Dermis blood vessel endothelial cell (primary cell): ENCODE measurements around the gene TCIRG1. TPM values are rescaled to one million over a fixed set of nuclear protein-coding genes. Genes with fewer than 3 reads are reported as not detected.

ENCODE experiments used
- DNase-seq: peaks from one replicate; pipeline ENCODE4 v3.0.0; 2010
- total RNA-seq: library from RNA; depleted of rRNA; stranded (reverse); fragments of >200 nt; gene quantifications from 2 replicates; pipeline ENCODE4 v1.2.3, GENCODE V29; 2014

Gene TCIRG1
- total RNA-seq, 1 donor from 2014 or later, result 110 TPM

DNA sequence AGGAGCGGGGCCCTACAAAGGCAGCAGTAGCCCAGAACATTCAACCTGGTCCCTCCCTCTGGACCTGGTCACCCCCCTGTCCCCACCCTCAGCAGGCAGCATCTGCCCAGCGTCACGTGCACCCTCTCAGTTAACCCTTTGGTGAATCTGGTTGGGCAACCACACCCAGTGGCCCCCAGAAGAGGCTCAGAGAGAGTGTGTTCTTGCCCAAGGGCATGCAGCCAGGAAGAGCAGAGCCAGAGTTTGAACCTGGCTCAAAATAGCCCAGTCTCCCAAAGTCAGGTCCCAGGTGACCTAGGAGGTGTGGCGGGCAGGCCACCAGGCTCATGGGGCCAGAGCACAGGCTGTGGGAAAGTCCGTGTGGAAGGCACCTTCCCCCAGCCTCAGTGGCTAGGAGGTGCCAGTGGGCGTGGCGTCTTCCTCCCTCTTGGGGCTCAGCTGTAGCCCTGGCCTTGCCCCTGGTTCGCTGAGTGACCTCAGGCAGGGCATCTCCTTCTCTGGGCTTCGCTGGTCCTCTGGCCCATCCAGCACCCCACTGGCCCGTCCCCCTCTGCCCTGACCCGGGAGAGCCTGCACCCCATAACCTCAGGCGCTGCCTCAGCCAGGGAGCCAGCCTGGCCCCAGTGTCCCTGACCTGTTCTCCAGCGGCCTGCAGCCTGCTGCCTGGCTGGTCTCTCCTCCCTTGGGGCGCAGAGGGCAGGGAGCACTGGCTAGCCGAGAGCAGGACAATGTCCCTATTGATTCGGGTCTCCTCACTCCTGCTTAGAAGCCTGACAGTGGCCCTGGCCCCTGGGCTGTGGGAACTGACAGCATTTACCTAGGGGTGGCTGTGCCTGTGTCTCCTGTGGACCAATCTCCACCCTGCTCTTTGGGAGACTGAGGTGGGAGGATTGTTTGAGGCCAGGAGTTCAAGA lies 21.7 kb upstream of the TCIRG1 start:
- no peak for DNase-seq

DNA sequence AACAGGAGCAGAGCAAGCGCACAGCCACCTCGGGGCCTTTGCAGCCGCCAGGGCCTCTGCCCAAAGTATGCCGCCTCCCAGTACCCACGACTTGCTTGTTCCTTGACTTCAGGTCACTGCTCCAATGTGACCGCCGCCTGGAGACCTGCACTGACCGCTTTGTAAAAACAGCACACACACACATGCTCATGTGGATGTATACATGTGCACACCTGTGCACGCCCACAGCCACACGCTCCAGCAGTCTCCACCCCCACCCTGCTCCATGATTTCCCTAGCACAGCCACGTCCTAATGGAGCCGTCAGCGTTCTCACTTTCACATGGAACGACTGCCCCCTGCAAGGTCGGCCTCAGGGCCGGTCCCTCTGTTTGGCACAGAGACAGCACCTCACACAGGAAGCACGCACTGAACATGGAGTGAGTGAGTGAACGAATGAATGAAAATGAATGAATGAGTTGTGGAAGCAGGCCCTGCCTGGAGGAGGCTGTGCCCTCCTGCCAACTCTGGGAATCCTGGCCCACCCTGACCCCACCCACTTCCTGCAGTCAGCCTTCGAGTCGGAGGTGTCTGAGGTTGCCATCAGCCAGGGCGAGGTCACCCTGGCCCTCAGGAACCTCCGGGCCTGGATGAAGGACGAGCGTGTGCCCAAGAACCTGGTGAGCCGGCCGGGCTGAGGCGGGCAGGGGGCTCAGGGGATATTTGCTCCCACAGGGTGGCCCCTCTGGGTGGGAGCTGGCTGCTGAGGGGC lies 20.7 kb upstream of the TCIRG1 start:
- no peak for DNase-seq

DNA sequence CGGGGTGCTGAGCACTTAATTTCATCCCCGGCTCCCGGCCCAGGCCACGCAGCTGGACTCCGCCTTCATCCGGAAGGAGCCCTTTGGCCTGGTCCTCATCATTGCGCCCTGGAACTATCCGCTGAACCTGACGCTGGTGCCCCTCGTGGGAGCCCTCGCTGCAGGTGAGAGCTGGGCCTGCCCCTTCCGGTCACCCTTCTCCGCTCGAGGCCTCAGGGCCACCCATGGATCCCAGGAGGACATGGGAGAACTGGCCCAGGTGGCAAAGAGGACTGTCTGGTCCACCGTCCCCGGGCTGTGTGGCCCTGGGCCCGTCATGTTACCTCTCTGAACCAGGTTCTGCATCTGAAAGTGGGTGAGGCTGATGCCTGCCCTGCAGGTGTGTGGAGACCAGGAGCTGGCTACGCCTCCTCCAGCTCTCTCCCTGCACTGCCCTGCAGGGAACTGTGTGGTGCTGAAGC lies 20.1 kb upstream of the TCIRG1 start:
- DNase-seq, result no peak

DNA sequence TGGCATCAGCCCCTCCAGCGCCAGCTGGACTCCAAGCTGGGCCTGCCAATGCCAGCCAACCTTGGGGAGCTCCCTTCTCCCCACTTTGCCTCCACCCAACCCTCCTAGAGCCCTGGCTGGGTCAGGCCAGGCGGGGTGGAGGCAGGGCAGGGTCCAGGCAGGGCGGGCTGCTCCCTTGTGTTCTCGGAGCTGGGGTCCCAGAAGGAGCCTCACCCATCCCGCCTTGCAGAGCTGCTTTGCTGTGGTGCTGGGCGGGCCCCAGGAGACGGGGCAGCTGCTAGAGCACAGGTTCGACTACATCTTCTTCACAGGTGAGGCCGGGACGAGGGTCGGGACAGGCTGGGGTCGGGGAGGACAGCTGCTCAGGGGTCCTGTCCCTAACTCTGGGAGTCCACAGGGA lies 19.3 kb upstream of the TCIRG1 start:
- no peak for DNase-seq

DNA sequence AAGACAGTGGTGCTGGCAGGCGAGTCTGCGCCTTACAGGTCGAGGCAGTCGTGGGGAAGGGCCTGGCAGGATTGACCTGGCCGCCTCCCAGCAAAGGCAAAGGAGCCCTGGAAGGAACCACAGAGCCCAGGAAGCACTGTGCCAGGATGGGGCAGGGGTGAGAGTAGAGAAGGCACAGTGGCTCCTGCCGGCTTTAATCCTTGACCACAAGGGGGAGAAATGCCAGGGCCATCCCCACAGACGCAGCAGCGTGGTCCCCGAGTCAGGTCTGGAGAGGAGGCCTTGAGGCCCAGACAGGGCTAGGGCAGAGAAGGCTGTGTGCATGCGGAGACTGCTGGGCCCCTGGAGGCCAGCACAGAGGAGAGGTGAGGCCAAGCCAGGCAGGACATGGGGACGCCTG lies 18.2 kb upstream of the TCIRG1 start:
- DNase-seq, result peak; percentile 62

DNA sequence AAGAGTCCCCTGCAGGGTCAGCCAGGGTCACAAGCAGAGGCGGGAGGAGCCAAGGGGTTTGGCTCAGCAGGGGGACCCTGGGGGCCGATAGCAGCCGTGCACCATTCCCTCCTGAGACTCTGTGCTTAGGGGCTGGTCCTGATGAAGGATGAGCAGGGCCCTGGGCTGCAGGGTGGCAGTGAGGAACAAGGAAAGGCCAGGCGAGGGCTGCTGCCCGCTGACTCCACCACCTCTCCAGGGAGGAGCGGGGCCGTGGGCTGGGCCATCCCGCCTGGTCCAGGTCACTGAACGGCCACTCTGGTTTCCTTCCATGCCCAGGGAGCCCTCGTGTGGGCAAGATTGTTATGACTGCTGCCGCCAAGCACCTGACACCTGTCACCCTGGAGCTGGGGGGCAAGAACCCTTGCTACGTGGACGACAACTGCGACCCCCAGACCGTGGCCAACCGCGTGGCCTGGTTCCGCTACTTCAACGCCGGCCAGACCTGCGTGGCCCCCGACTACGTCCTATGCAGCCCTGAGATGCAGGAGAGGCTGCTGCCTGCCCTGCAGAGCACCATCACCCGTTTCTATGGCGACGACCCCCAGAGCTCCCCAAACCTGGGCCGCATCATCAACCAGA lies 17.5 kb upstream of the TCIRG1 start:
- peak; percentile 45 for DNase-seq

DNA sequence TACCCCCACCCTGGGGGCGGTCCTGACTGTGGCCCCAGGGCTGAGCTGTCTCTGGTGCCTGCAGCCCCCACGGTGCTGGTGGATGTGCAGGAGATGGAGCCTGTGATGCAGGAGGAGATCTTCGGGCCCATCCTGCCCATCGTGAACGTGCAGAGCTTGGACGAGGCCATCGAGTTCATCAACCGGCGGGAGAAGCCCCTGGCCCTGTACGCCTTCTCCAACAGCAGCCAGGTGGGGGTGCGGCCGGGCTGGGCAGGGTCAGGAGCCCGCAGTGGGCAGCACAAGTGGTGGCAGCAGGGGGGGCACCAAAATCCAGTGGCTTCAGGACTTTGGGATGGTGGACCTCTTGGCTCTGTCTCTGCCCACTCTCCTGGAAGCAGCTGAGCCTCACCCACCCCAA lies 16.3 kb upstream of the TCIRG1 start:
- no peak for DNase-seq

DNA sequence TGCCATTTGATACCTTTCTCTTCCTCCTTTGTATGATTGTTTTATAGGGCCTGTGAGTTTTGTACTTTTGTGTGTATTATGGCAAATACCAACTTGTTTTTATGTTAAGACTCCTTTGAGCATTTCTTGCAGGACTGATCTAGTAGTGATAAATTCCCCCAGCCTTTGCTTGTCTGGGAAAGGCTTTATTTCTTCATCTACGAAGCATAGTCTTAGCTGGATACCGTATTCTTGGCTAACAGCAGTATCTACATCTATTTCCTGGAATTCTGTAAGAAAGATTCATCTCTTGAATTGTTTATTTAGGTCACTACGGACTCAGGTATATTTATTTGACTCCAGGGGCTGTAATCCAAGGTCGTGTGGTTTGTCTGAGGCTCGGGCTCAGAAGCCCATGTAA lies 14.3 kb upstream of the TCIRG1 start:
- no peak for DNase-seq

DNA sequence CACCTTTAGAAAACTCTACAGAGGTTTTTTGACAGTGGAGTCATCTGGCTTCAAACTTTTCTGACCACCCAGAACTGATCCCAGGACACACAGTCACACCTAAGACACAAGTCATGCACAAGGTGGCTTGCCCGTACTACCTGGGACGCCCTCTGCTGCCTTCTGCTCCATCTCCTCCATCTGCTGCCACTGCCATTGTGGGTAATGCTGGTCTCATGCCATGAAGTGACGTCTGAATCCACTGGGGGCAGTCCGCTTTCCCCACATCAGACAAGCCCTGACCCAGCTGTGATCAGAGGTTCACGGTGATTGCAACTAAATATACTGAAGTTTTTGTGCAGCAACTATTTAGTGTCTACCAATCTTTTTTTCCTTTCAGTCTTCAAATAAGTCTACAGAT lies 13.8 kb upstream of the TCIRG1 start:
- DNase-seq, result peak; percentile 16

DNA sequence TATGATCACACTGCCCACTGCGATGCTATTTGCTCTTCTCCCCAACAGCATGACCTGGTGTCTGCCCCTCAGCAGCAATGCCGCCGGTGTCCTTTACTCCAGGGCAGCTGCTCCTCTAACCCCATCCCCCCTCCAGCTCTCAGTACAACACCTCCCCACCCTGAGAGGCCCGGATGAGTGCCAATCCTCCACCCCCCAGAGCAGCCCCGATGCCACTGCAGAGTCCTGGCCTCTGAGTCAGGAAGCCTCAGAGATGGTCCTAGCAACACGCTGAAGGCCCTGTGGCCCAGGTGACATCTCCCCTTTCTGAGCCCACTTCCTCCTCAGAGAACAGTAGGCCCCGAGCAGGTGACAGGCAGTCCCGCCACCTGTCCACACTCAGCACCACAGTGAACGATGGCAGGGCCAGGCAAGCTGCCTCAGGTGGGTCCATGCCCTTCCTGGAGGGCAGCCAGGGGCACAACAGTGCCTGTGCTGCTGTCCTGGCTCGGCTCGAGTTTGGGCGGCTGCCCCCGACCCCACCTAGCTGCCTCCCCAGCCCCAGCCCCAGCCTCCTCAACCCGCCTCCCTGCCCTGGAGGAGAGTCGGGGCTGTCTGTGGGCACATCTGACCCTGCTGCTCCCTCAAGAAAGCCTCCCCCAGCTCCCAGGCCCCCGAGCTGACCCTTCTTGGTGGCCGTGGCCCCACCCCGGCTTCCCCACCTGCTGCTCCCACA lies 12.3 kb upstream of the TCIRG1 start:
- DNase-seq, result no peak

DNA sequence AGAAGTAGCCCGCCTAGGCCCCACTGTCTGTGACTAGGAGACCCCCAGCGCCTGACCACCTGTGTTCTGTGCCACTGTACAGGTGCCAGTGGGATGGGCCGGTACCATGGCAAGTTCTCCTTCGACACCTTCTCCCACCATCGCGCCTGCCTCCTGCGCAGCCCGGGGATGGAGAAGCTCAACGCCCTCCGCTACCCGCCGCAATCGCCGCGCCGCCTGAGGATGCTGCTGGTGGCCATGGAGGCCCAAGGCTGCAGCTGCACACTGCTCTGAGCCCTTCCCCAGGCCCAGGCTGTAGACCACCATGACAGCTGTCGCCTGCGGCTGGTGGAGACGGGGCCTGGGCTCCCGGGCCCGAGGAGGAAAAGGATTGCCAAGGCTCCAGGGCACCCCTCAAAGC lies 11.2 kb upstream of the TCIRG1 start:
- DNase-seq, result no peak

DNA sequence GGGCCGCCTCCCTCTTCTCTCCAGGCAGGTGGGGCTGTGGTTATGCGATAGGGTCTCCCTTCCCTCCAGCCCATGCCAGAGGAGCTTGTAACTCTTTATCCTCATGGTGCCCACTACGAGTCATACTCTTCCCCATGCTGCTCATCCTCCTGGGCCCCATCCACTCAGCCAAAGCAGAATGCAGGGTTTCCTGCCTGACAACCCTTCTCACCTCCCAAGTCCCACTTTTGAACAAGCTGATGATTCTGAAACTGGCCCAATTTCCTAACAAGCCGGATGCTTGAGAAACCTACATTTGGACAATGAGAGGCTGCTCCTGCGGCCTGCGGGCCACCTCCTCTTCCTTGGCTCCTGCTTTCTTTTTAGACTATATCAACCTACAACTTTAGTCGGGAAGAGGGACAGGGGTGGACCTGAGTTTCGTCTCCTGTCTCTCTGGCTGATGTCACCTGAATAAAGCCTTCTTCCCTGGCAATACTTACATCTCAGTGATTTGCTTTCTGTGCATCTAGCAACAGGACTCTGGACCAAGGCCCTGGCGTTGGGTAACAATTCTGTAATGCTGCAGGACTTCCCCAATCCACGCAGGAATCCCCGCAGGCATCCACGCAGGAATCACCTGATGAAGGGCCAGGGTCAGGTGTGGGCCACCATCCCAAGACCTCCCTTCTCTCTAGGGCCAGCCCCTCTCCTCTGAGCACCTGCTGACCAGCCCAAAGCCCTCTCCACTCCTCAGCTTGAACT lies 9.9 kb upstream of the TCIRG1 start:
- DNase-seq, result no peak

DNA sequence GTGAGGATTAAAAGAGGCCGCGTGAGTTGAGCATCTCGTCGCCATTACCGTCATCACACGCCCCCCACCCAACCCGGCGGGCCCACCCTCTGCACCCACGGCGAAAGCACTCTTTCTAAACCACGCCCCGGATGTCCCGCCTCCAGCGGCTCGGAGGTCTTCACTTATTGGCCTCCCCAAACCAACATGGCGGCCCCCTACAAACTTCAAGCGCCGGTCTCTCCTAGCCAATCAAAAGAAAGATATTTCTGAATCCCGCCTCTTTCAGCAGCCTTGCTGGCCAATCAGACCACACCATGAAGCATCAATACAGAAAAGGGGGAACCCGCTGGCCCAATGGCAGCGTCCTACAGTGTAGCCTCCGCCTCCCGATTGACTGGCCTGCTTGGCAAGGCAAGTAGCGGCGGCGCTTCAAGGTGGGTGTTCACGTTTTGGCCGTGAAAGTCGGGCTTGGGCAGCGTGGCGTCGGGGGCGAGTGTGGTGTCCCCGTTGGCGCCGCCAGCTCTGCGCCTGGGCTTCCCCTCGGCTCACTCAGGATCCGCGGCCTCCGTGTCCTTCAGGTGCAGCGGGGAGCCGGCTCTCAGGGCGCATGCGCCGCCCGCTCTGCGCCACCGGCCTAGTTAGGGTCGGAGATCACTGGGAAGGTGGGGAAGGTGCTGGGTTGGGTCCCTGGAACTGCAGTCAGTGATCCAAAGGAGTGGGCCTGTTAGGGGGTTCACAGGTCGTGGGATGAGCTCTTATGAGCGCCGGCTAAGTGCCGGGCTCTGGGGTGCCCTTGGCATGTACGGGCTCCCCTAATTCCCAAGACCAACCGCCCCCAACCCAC lies 8.3 kb upstream of the TCIRG1 start, which contains the start of gene NDUFS8:
TSS of gene NDUFS8 (plus strand) at position 364 of the 826 bp plus-strand sequence. CDS start 1,471 bp downstream, outside the sequence.
- DNase-seq, result peak; percentile 99

DNA sequence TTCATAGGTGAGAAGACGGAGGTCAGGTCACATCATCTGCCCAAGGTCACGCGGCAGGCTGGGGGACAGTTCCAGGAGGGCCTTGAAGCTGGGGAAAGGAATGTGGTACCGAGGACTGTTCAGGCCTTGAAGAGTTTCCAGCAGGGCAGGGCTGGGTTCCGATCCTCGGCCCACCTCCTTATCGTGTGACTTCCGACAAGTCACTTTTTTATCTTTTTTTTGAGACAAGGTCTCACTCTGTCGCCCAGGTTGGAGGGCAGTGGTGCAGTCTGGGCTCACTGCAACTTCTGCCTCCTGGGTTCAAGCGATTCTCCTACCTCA lies 7.7 kb upstream of the TCIRG1 start:
- peak; percentile 49 for DNase-seq

DNA sequence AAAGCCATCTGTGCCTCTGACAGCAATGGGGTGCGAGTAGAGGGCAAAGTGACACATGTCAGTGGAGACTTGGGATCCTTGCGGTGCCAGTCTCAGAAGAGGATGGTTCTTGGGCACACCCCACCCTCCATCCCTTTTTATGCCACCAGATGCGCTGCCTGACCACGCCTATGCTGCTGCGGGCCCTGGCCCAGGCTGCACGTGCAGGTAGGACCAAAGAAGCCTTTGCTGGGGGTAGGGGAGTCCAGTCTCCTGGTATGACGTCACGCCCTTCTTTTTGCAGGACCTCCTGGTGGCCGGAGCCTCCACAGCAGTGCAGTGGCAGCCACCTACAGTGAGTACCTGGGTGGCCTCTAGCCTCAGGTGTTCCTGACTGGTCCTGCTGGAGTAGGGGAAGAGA lies 6.8 kb upstream of the TCIRG1 start:
- no peak for DNase-seq

DNA sequence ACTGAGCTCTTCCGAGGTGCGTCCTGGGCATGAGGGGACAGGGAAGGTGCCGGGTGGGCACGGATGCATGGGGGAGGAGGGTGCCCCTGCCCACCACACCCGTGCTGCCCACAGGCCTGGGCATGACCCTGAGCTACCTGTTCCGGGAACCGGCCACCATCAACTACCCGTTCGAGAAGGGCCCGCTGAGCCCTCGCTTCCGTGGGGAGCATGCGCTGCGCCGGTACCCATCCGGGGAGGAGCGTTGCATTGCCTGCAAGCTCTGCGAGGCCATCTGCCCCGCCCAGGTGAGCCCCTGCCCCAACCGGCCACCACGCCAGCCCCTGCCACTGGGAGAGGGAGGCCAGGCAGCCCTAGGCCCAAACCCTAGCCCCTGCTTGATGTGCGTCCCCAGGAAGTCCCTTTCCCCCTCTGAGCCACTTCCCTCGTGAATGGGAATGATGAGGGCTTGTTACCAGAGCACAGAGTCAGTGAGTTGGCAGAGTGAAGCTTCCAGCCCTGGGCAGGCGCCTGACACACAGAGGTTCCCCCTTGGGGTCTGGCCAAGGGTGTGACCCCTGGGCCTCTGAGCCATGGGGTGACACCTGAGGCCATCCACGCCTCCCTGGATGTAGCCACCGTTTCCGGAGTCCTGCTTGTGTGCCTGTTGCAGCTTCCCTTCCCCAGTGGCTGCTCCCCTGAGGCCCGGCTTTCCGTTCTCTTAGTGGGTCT lies 5.7 kb upstream of the TCIRG1 start:
- DNase-seq, result no peak

DNA sequence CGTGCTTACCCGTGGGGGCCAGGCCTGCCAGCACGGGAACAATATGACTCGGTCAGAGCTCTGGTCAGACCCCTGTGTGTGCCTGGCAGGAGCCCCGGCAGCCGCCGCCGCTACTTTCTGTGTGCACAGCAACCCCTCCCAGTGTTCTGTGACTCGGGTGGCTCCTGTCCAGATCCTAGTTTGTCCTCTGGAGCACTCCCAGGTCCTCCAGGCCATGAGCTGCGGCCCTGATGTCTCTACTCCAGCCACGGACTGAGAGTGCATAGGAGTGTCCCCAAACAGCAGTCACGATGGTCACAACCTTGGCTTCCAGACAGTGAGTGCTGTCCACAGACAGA lies 5.1 kb upstream of the TCIRG1 start:
- DNase-seq, result no peak

DNA sequence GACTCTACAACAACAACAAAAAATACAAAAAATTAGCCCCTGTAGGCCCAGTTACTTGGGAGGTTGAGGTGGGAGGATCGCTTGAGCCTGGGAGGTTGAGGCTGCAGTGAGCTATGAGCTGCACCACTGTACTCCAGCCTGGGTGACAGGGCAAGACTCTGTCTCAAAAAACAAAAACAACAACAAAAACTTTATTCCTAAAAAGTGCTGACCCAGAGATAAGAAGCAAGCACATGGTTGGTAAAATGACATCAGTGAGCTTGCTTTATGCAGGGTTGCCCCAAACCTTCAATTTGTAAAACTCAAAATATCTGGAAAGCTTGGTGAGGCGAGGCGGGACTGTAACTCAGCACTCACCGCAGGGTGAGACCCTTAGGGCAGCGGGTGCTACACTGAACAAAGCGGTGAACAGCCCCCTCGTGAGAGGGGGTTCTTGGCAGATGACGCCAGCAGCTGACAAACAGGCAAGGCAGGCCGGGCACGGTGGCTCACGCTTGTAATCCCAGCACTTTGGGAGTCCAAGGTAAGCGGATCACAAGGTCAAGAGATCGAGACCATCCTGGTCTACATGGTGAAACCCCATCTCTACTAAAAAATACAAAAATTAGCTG lies 3.5 kb upstream of the TCIRG1 start:
- no peak for DNase-seq

DNA sequence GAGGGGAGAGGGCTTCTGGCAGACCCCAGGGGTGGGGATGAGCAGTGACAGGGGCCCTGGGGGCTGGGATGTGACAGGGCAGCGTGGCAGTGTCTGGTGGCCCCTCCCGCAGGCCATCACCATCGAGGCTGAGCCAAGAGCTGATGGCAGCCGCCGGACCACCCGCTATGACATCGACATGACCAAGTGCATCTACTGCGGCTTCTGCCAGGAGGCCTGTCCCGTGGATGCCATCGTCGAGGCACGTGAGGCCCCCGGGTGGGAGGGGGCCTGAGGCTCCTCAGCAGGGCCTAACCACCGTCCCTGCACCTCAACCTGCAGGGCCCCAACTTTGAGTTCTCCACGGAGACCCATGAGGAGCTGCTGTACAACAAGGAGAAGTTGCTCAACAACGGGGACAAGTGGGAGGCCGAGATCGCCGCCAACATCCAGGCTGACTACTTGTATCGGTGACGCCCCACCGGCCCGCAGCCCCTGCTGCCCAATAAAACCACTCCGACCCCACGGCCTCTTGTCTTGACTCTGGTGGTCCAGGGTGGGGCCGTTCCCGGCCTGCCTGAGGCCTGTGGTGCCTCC lies 2.6 kb upstream of the TCIRG1 start:
- DNase-seq, result no peak
